ENCODE results near the gene CSMD2.

Gene CSMD2

GRCh38 chr1:33844166-33844565, 320.9 kb downstream of the CSMD2 start:
- DNase-seq, result no peak

DNA sequence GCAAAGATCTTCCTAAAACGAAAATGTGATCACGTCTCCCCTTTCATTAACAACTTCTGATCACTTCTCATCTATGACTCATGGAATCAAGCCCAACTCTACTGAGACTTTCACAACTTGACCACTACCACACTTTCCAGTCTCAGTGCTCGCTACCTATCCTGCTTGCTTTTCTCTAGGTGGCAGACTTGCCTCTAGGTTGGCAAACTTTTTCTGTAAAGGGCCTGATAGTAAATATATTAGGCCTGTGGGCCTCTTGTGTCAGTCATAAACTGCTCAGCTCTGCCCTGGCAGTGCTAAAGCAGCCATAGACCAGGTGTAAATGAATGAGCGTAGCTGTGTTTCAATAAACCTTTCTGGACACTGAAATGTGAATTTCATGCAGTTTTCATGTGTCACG, 322.7 kb downstream of the CSMD2 start:
- no peak for DNase-seq

- DNase-seq, result no peak
Observed at GRCh38 chr1:33841494-33841893, 323.5 kb downstream of the CSMD2 start.

DNA sequence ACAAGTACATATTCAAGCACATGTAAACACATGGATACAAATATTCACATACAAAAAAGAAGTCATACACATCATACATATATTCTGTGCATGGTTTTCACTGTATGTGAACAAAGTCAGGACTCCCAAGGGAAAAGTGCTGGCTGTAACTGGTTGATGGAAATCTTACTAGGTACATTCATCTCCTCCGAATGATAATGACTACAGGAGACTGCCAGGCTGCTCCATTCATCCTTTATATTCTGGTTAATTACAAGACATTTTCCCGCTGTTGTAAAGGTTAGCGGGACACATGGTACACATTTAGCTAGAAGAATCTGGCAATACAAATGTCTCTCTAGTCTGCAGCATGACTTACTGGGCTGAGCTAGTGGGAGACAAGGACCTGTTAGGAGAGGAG, 327.4 kb downstream of the CSMD2 start:
- no peak for DNase-seq

- DNase-seq, result no peak
Observed at GRCh38 chr1:33836911-33837310, 328.1 kb downstream of the CSMD2 start.

- no peak for DNase-seq
Observed at GRCh38 chr1:33828654-33829053, 336.4 kb downstream of the CSMD2 start.

- no peak for DNase-seq
Observed at GRCh38 chr1:33828059-33828458, 337.0 kb downstream of the CSMD2 start.

- DNase-seq, result no peak
Observed at GRCh38 chr1:33826711-33827110, 338.3 kb downstream of the CSMD2 start.

DNA sequence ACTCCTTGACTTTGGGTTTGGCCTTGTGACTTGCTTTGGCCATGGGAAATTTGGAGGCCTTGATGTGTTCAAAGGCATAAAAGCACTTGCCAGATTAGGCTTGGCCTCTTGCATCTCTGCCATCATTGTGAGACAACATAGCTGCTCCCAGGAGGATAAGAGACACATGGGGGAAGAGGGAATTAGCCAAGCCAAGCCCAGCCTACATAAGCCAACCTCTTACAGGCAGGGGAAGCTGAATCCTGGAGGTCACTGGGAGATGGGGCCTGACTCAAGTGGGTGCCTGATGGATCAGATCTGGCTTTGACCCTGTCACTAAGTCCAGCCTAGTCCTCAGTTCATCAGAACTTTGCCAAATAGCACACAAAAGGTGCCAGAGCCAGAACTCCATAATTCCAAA, 338.7 kb downstream of the CSMD2 start:
- no peak for DNase-seq

GRCh38 chr1:33825506-33825905, 339.5 kb downstream of the CSMD2 start:
- no peak for DNase-seq

DNA sequence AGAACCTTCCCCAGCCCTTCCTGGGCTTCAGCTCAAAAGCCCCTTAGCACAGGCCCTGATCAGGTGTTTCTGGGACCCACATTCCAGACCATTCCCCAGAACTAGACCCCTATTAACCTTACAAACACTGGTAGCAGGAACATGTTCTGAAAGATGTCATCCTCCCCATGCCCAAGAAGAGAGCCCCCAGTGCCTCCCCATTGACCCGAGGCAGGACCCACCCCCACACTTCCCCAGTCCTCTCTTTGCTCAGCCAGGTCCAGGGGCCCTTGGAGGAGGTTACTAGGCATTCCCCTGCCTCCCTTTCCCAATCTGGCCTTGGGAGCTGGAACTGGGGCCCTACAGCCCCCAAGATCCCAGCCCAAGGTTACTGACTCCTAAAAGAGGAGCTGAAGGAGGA, 340.1 kb downstream of the CSMD2 start:
- no peak for DNase-seq

DNA sequence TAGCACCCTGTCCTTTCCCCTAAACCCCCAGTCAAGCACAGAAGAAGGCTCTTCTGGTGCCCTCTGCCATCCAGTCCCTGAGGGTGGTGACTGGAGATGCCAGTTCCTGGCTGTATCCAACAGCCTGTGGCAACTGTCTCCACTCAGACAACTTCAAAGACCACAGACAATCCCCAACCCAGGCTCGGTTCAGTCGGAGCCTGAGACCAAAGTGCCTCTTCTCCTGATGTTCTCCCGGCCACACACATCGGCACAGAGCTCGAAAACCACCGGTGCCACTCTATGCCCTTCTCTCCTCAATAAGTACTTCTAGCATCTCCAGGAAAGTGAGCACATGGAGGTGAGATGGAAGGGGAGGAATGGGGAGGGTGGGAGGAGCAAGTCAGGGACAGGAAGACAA, 340.7 kb downstream of the CSMD2 start:
- DNase-seq, result no peak

DNA sequence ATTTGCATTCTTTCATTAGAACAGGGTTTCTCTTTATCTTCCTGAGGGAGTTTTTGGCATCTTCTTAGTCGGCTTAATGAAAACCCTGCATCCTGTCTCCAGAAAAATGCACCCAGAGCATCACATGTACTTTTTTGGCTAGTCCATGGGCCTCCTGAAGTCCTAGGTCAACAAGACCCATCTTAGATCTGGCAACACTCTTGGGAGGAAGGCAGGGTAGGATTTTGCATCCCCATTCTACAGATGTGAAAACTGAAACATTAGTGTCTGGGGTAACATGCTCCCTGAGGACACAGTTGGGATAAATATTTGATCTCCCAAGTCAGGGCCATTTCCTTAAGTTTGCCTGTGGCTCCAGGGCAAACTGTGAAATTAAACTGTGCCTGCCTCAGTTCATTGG, 341.2 kb downstream of the CSMD2 start:
- no peak for DNase-seq

DNA sequence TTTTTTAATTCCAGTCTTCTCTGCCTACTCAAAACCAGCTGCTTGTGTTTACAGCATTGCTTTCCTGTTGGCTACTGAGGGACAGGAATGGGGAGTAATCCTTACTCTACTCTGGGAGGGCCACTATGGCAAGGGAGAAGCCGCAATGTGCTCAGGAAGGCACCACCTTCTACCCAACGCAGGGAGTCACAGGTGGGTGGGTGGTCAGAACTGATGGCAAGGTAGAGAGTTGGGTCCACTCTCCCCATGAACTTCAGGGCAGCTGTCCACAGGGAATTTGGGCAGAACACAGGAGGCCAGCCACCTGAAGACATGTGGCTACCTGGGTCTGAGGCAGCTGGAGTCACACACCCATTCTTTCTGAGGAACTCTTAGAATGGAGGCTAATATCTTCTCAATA, 341.6 kb downstream of the CSMD2 start:
- no peak for DNase-seq

DNA sequence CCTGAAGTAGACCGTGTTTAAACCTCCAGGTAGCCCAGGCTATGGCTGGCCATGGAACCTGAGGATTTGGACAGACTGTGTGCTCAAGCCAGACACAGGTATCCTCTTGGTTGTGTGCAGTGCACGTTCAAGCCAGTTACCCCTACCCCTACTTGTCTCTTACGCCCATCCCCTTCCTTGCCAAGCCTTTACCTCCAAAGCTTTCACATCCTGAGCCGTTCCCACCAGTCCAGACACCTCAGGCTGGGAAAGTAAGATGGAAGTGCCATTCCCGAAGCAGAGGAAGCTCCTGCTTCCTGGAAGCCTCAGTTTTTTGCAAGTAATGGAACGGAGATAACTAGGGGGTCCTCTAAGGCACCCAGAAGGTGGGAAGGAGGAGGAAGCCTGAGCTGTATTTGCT, 342.6 kb downstream of the CSMD2 start:
- DNase-seq, result no peak

GRCh38 chr1:33821291-33821690, 343.7 kb downstream of the CSMD2 start:
- no peak for DNase-seq

DNA sequence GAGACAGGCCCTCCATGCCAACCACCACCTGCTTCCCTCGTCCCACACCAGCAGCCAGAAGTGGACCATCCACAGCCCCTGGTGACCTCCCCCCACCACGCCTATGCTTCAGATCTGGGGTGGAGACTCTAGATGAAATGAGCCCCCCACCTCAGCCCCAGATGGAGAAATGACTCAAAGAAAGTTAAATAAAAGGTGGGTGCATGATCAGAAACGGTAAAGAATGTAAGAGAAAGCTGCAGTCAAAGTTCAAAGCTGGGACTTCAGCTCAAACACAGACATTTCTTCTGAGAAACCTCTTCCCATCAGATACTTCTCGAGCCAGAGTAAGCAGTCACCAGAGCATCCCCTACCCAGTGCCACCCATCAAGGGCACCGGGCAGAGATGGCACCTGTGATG, 344.2 kb downstream of the CSMD2 start:
- DNase-seq, result no peak

GRCh38 chr1:33819913-33820311, 345.1 kb downstream of the CSMD2 start:
- no peak for DNase-seq

GRCh38 chr1:33819290-33819912, 345.6 kb downstream of the CSMD2 start:
- no peak for DNase-seq

DNA sequence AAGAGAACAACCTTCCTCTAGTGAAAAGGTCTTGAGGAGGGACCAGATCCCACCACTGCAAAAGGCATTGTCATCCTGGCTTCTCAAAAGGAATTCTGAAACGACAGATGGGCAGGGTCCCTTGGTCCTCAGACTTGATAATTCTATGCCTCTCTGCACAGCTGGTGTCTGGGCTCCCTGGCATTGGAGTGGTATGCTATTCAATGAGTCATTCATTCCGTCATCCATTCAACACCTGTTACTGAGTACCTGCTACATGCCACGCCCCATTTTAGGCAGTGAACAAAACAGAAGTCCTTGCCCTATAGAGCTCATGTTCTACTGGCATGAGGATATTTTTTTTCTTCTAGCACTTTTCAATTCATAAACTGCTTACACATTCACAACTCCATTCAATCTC, 347.0 kb downstream of the CSMD2 start:
- DNase-seq, result no peak

GRCh38 chr1:33815061-33815460, 350.0 kb downstream of the CSMD2 start:
- no peak for DNase-seq

DNA sequence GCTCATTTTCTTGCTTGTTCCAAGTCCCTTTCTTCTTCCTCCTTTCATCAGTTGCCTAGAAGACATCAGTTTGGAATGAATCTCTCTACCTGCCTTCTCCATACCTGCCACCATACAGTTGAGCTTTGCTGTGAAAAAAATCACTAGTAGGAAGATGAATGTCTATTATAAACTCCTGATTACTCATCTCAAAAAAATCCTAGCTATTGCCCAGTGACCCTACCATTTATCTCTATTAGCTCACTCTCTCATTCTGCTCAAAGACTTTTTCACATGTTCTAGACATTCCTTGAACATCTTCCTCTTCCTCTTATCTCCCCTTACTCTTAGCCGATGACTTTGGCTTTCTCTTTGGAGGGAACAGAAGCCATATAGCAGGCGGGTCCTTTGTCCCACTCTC, 350.9 kb downstream of the CSMD2 start:
- no peak for DNase-seq

- no peak for DNase-seq
Observed at GRCh38 chr1:33810571-33810970, 354.5 kb downstream of the CSMD2 start.

GRCh38 chr1:33805988-33806387, 359.0 kb downstream of the CSMD2 start:
- DNase-seq, result no peak

GRCh38 chr1:33802268-33802667, 362.8 kb downstream of the CSMD2 start:
- DNase-seq, result no peak

- no peak for DNase-seq
Observed at GRCh38 chr1:33797849-33798248, 367.2 kb downstream of the CSMD2 start.
